Measurements from ENCODE around the gene TASP1.
A peak's percentile ranks its signal among the peaks of the same experiment; 100 is the strongest.

TASP1 gene

GRCh38 chr20:13554076-13554475 is 84.7 kb downstream of the TASP1 start:
- no peak for DNase-seq

GRCh38 chr20:13552061-13552460 is 86.7 kb downstream of the TASP1 start:
- no peak for DNase-seq

GRCh38 chr20:13549451-13549850 is 89.3 kb downstream of the TASP1 start:
- no peak for DNase-seq

- peak; percentile 55 for DNase-seq
Measured at GRCh38 chr20:13546497-13547131, 92.1 kb downstream of the TASP1 start.

- no peak for DNase-seq
Measured at GRCh38 chr20:13545790-13546189, 92.9 kb downstream of the TASP1 start.

GRCh38 chr20:13543783-13544182 is 94.9 kb downstream of the TASP1 start:
- DNase-seq = no peak

GRCh38 chr20:13535627-13536026 is 103.1 kb downstream of the TASP1 start:
- DNase-seq = no peak

GRCh38 chr20:13533946-13534345 is 104.8 kb downstream of the TASP1 start:
- DNase-seq = no peak

- no peak for DNase-seq
Measured at GRCh38 chr20:13530146-13530545, 108.6 kb downstream of the TASP1 start.

- no peak for DNase-seq
Measured at GRCh38 chr20:13526551-13526950, 112.2 kb downstream of the TASP1 start.

- DNase-seq = no peak
Measured at GRCh38 chr20:13525225-13525940, 113.3 kb downstream of the TASP1 start.

GRCh38 chr20:13524339-13524738 is 114.4 kb downstream of the TASP1 start:
- DNase-seq = no peak

- no peak for DNase-seq
Measured at GRCh38 chr20:13517831-13518230, 120.9 kb downstream of the TASP1 start.

GRCh38 chr20:13515796-13516558 is 122.8 kb downstream of the TASP1 start:
- no peak for DNase-seq

GRCh38 chr20:13515291-13515690 is 123.4 kb downstream of the TASP1 start:
- DNase-seq = no peak

- no peak for DNase-seq
Measured at GRCh38 chr20:13510837-13511488, 127.8 kb downstream of the TASP1 start.

- DNase-seq = no peak
Measured at GRCh38 chr20:13507646-13508045, 131.1 kb downstream of the TASP1 start.

GRCh38 chr20:13501500-13501899 is 137.2 kb downstream of the TASP1 start:
- no peak for DNase-seq

GRCh38 chr20:13494019-13494418 is 144.7 kb downstream of the TASP1 start:
- DNase-seq = no peak

GRCh38 chr20:13493143-13493542 is 145.6 kb downstream of the TASP1 start:
- no peak for DNase-seq

- no peak for DNase-seq
Measured at GRCh38 chr20:13492001-13492481, 146.7 kb downstream of the TASP1 start.

GRCh38 chr20:13487202-13487601 is 151.5 kb downstream of the TASP1 start:
- no peak for DNase-seq

- no peak for DNase-seq
Measured at GRCh38 chr20:13486694-13487093, 152.0 kb downstream of the TASP1 start.
